Measurements from ENCODE around the gene SLC38A5. TPM values are rescaled to one million over a fixed set of nuclear protein-coding genes. Genes with fewer than 3 reads are reported as not detected.

Gene SLC38A5
- total RNA-seq, 1 experiment from 2014 or later: 0.33 TPM

GRCh38 chrX:48511560-48511959 lies 41.5 kb upstream of the SLC38A5 start:
- peak; percentile 31 for TF ChIP-seq CTCF (IDR thresholded peaks at IDR 0.05; ENCODE audit: unreplicated experiment)
- peaks cover 31% of the 10 kb centered on the region for H3K36me3 Mint-ChIP-seq (ENCODE audit: insufficient read depth, unreplicated experiment)
- H3K4me3 Mint-ChIP-seq (ENCODE audit: low read depth, unreplicated experiment): no peak overlapping the region
- BruUV-seq (replicated peaks): no TSS peak
- peak; percentile 47 for DNase-seq
- no peaks in the 10 kb centered on the region for H3K9me3 Mint-ChIP-seq (ENCODE audit: low read depth, unreplicated experiment)
- CTCF ChIA-PET: no interaction called here
- intact Hi-C loops (cut with micrococcal nuclease; ENCODE audit: unreplicated experiment): loop anchor here (5.0 kb wide), 1 partner anchor 429 kb away; no protein-coding TSS in a partner anchor
- no peaks in the 10 kb centered on the region for H3K27me3 Mint-ChIP-seq (ENCODE audit: unreplicated experiment)
- peaks cover 17% of the 10 kb centered on the region for H3K4me1 Mint-ChIP-seq (ENCODE audit: low read depth, unreplicated experiment)
- no peak overlapping the region for H3K27ac Mint-ChIP-seq (ENCODE audit: unreplicated experiment)

- H3K9me3 Mint-ChIP-seq (ENCODE audit: low read depth, unreplicated experiment): no peaks in the 10 kb centered on the region
- BruUV-seq (replicated peaks): no TSS peak
- H3K27ac Mint-ChIP-seq (ENCODE audit: unreplicated experiment): peak overlapping the region; percentile 43
- H3K36me3 Mint-ChIP-seq (ENCODE audit: insufficient read depth, unreplicated experiment): peaks cover 21% of the 10 kb centered on the region
- peak overlapping the region; percentile 87 for H3K4me3 Mint-ChIP-seq (ENCODE audit: low read depth, unreplicated experiment)
- TF ChIP-seq CTCF (IDR thresholded peaks at IDR 0.05; ENCODE audit: unreplicated experiment): no peak
- no peak for DNase-seq
- H3K27me3 Mint-ChIP-seq (ENCODE audit: unreplicated experiment): no peaks in the 10 kb centered on the region
- CTCF ChIA-PET: no interaction called here
- intact Hi-C loops (cut with micrococcal nuclease; ENCODE audit: unreplicated experiment): loop anchor here (5.0 kb wide), 1 partner anchor 427 kb away; no protein-coding TSS in a partner anchor
- H3K4me1 Mint-ChIP-seq (ENCODE audit: low read depth, unreplicated experiment): peaks cover 17% of the 10 kb centered on the region
Observed at GRCh38 chrX:48509619-48510018, 39.6 kb upstream of the SLC38A5 start.

GRCh38 chrX:48509245-48509590 lies 39.2 kb upstream of the SLC38A5 start:
- peak overlapping the region; percentile 43 for H3K27ac Mint-ChIP-seq (ENCODE audit: unreplicated experiment)
- no peak for TF ChIP-seq CTCF (IDR thresholded peaks at IDR 0.05; ENCODE audit: unreplicated experiment)
- CTCF ChIA-PET: no interaction called here
- peaks cover 21% of the 10 kb centered on the region for H3K36me3 Mint-ChIP-seq (ENCODE audit: insufficient read depth, unreplicated experiment)
- intact Hi-C loops (cut with micrococcal nuclease; ENCODE audit: unreplicated experiment): no loop called here
- H3K9me3 Mint-ChIP-seq (ENCODE audit: low read depth, unreplicated experiment): no peaks in the 10 kb centered on the region
- no peak for DNase-seq
- peak overlapping the region; percentile 87 for H3K4me3 Mint-ChIP-seq (ENCODE audit: low read depth, unreplicated experiment)
- H3K27me3 Mint-ChIP-seq (ENCODE audit: unreplicated experiment): no peaks in the 10 kb centered on the region
- no TSS peak for BruUV-seq (replicated peaks)
- H3K4me1 Mint-ChIP-seq (ENCODE audit: low read depth, unreplicated experiment): peaks cover 17% of the 10 kb centered on the region

- Mint-ChIP-seq H3K27ac (ENCODE audit: unreplicated experiment) (peak within 1 kb of the TSS; percentile 79), H3K4me1 (ENCODE audit: low read depth, unreplicated experiment) (peaks cover 17% of the 10 kb centered on the region), H3K36me3 (ENCODE audit: insufficient read depth, unreplicated experiment) (peaks cover 21% of the 10 kb centered on the region), H3K27me3 (ENCODE audit: unreplicated experiment) (no peaks in the 10 kb centered on the region), H3K9me3 (ENCODE audit: low read depth, unreplicated experiment) (no peaks in the 10 kb centered on the region), H3K4me3 (ENCODE audit: low read depth, unreplicated experiment) (peak within 1 kb of the TSS; percentile 87)
- no TSS peak for BruUV-seq (replicated peaks)
- peak; percentile 86 for DNase-seq
- TF ChIP-seq CTCF (IDR thresholded peaks at IDR 0.05; ENCODE audit: unreplicated experiment): no peak
- intact Hi-C loops (cut with micrococcal nuclease; ENCODE audit: unreplicated experiment): no loop called here
- CTCF ChIA-PET: no interaction called here
Observed at GRCh38 chrX:48508400-48509244, 38.6 kb upstream of the SLC38A5 start, which contains the start of gene PORCN. TSS of gene PORCN (plus strand) at chrX:48508992. CDS start at chrX:48509821, 829 bp downstream.

Measured in Calu3 (cell line).